Hematopoietic multipotent progenitor cell (in vitro differentiated cells): ENCODE measurements around the gene KRTCAP3. TPM values are rescaled to one million over a fixed set of nuclear protein-coding genes. Genes with fewer than 3 reads are reported as not detected.

Source experiments
- DNase-seq, 3 donors: peaks; one replicate each; pipeline ENCODE4 v3.0.0-alpha.2; 2011 to 2015; ENCODE audit warnings: low read depth in 2 of 3, low spot score in 2 of 3
- small RNA-seq: library from RNA; depleted of rRNA; stranded (forward); fragments of <200 nt; gene quantifications from one replicate; pipeline ENCODE3, GENCODE V24; 2012
- total RNA-seq: library from RNA; depleted of rRNA; stranded (reverse); fragments of >200 nt; gene quantifications from one replicate; pipeline ENCODE4 v1.2.3, GENCODE V29; 2012

The KRTCAP3 gene
- total RNA-seq, 1 donor, result 2.2 TPM

DNA sequence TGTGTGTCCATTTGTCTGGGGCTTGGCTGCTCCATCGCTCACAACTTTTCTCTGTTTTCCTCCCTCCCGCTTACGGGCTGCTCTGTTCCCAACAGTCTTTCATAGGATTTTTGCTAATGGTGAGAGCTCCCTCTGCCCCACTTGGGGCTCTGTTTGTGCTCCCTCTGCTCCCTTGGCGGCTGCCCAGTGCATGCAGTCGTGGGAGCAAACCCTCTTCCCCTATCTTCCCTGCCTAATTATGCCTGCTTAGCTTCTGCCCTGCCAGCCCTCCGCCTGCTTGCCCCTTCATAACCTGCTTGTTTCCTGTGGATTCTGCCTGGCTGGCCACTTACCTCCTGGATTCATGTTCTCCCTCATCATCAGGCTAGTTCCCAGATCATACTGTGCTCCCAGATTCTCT, 6.6 kb upstream of the KRTCAP3 start:
- no peak for DNase-seq

- no peak for DNase-seq
Observed at GRCh38 chr2:27441226-27441926, 805 bp upstream of the KRTCAP3 start.

DNA sequence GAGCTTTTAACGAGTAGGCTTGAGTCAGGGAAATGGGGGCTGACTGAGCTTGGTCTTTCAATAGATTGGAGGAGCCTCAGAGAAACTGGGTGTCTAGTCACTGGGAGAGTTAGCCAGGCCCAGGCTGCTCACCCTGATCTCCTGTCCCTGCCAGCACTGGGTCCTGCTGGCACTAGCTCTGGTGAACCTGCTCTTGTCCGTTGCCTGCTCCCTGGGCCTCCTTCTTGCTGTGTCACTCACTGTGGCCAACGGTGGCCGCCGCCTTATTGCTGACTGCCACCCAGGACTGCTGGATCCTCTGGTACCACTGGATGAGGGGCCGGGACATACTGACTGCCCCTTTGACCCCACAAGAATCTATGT, 720 bp downstream of the KRTCAP3 start:
- DNase-seq, result no peak

DNA sequence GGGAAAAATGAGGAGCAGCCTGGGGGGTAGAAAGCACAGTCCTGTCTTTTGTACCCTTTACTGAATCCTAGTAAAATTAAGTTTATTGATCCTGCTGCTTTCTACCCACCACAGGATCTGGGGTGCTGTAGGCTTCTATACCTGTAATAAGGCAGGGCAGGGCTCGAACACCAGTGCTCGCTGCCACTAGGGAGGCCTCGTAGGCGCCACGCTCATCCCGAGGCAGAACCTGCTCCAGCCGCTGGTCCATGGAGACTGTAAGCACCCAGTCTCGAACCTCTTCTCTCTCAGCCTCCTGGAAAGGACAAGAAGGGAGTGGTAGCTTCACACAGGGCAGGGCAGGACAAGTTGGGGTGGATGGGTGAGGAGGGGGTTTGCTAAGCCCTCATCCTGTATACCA, 3.0 kb downstream of the KRTCAP3 start:
- DNase-seq, result no peak

- no peak for DNase-seq
Observed at GRCh38 chr2:27445615-27446014, 3.4 kb downstream of the KRTCAP3 start.

- no peak for DNase-seq
Observed at GRCh38 chr2:27446057-27446456, 3.9 kb downstream of the KRTCAP3 start.

- no peak for DNase-seq
Observed at GRCh38 chr2:27448381-27448780, 6.2 kb downstream of the KRTCAP3 start.

- DNase-seq, result no peak
Observed at GRCh38 chr2:27451095-27451494, 8.9 kb downstream of the KRTCAP3 start.

- DNase-seq, result no peak
Observed at GRCh38 chr2:27453968-27454367, 11.8 kb downstream of the KRTCAP3 start.

DNA sequence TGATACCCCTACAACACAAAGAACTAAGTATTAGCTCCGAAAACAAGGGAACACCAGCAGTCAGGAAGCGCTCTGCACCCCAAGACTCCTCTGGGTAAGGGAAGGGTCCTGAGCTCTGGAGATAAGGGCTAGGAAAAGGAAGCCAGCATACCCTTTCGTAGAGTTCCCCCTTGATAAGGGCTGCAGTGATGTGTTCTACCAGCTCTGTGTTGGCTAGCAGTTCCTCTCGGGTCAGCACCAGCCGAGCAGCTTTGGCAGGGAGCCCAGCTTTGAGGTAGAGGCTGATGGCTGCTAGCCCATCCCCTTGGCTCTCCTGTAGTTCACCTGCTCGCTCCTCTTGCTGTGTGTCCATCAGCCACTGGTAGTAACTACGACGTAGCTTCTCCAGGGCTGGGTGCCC, 18.9 kb downstream of the KRTCAP3 start:
- peak in 2 of 3 donors; percentile 61 to 81 for DNase-seq

GRCh38 chr2:27464443-27464842, 22.3 kb downstream of the KRTCAP3 start:
- DNase-seq, result no peak

DNA sequence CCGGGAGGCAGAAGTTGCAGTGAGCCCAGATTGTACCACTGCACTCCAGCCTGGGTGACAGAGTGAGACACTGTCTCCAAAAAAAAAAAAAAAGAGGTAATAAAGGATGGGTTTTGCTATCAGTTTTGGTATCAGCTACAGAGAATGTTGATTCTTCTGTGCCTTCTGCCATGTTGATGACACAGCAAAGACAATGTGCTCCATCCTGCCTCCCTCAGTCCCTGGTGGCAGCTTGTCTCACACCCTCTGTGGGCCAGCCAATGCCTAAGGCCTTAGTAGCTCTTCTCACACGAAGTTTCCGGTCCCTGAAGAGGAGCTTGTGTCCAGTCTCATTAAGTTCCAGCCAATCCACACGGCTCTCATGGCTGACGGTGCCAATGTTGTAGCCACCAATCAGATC, 29.8 kb downstream of the KRTCAP3 start:
- no peak for DNase-seq

DNA sequence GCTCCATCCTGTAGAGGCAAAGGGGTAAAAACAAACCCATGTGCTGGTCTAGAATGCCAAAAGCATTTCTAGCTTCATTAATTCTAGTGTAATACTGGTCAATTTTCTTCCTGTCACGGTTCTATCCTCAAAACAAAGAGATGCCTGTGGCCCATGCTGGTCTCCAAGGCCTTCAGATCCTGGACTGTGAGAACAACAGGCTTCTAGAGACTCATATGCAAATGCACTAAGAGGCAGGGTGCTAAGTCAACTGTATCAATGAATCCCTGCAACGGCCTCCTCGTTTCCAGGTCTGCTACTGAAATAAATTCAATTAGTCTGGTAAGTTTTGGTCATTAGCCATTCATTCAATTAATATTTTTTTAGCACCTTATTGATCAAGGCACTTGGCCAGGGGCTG, 43.3 kb downstream of the KRTCAP3 start:
- no peak for DNase-seq

DNA sequence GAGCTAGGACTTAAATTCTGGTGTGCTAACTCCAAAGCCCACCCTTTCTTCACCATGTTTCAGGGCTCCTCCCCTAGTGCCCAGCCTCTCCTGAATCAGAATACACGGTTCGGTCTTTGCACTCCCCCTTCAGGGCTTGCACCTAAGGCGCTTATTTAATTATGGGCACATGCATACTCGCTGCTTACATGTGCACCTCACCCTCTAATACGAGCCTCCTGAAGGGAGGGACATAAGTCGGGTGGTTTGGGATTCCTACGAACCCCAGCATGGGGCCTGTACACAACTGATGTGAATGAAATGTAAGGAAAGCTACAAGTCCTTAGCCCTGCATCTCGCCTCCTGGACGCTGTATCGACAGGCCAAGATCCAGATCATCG, 46.9 kb downstream of the KRTCAP3 start:
- DNase-seq, result peak in 2 of 3 donors; percentile 31 to 63

- DNase-seq, result peak; percentile 98 to 100 (median 100)
Observed at GRCh38 chr2:27489498-27490397, 47.6 kb downstream of the KRTCAP3 start, which contains the start of gene IFT172. Gene IFT172 (minus strand): TSS chr2:27489743. CDS start chr2:27489653, 90 bp downstream.

- DNase-seq, result no peak
Observed at GRCh38 chr2:27492557-27492956, 50.4 kb downstream of the KRTCAP3 start.

- no peak for DNase-seq
Observed at GRCh38 chr2:27493948-27494283, 51.7 kb downstream of the KRTCAP3 start.

Small RNA genes lying within 50 kb of the gene (small RNA-seq; reads per million reads assigned to genes)
- not detected for gene RNU6-986P

Other genes starting within 250 kb of the KRTCAP3 start
- gene ATRAID, start 230.3 kb upstream of the KRTCAP3 start, total RNA-seq, result 131 TPM
- 60.1 TPM for gene SLC5A6, start 230.1 kb upstream of the KRTCAP3 start, total RNA-seq
- 63.0 TPM for gene CAD, start 225.0 kb upstream of the KRTCAP3 start, total RNA-seq
- under 0.01 TPM for gene SLC30A3, start 179.3 kb upstream of the KRTCAP3 start, total RNA-seq
- not detected for gene DNAJC5G, start 166.9 kb upstream of the KRTCAP3 start, total RNA-seq
- under 0.01 TPM for gene TRIM54, start 160.0 kb upstream of the KRTCAP3 start, total RNA-seq
- 2.2 TPM for gene UCN, start 133.9 kb upstream of the KRTCAP3 start, total RNA-seq
- gene MPV17, start 119.3 kb upstream of the KRTCAP3 start, total RNA-seq, result 85.4 TPM
- 43.4 TPM for gene GTF3C2, start 85.6 kb upstream of the KRTCAP3 start, total RNA-seq
- gene EIF2B4, start 72.0 kb upstream of the KRTCAP3 start, total RNA-seq, result 27.2 TPM
- 130 TPM for gene SNX17, start 71.8 kb upstream of the KRTCAP3 start, total RNA-seq
- 17.0 TPM for gene ZNF513, start 61.6 kb upstream of the KRTCAP3 start, total RNA-seq
- gene PPM1G, start 32.8 kb upstream of the KRTCAP3 start, total RNA-seq, result 66.2 TPM
- gene NRBP1, start 13.8 kb upstream of the KRTCAP3 start, total RNA-seq, result 49.8 TPM
- 38.8 TPM for gene IFT172, start 47.4 kb downstream of the KRTCAP3 start, total RNA-seq
- 0.27 TPM for gene FNDC4, start 52.8 kb downstream of the KRTCAP3 start, total RNA-seq
- under 0.01 TPM for gene GCKR, start 54.5 kb downstream of the KRTCAP3 start, total RNA-seq
- 24.2 TPM for gene ZNF512, start 140.7 kb downstream of the KRTCAP3 start, total RNA-seq
- gene CCDC121, start 186.6 kb downstream of the KRTCAP3 start, total RNA-seq, result 1.9 TPM
- gene GPN1, start 186.7 kb downstream of the KRTCAP3 start, total RNA-seq, result 31.0 TPM
- 70.0 TPM for gene SUPT7L, start 221.2 kb downstream of the KRTCAP3 start, total RNA-seq
- 15.9 TPM for gene SLC4A1AP, start 221.5 kb downstream of the KRTCAP3 start, total RNA-seq